AG04449 (cell line): Measurements from ENCODE around the gene MTX1.

Experiments
- CTCF ChIA-PET: fragments of 350-600 bp; formaldehyde crosslinking; extraction: SDS; loops from one replicate; lab custom pipeline; 2021; ENCODE audit warnings: antibody characterized with exemption; lab: Yijun Ruan, JAX
- POLR2A ChIA-PET: fragments of 400-600, 350-600 bp; formaldehyde crosslinking; extraction: SDS; loops from one replicate; lab custom pipeline; 2020; ENCODE audit warnings: antibody characterized with exemption, inconsistent platforms; lab: Yijun Ruan, JAX
- DNase-seq: peaks from one replicate; pipeline ENCODE4 v3.0.0-alpha.2; 2010; ENCODE audit warnings: low read depth, low spot score
- H3K4me3 ChIP-seq: 2 replicates; pipeline ENCODE4 v1.5.1; 2011; ENCODE audit warnings: low read depth, mild to moderate bottlenecking, control low read depth, low read length
- CTCF ChIP-seq: IDR thresholded peaks from one replicate; pipeline ENCODE4 v1.5.1; 2011; ENCODE audit warnings: mild to moderate bottlenecking, moderate library complexity, low read length, control low read depth, inconsistent platforms; ENCODE audit not compliant: insufficient read depth; ENCODE audit errors: missing control alignments

The MTX1 gene

GRCh38 chr1:155197901-155198546, 10.5 kb upstream of the MTX1 start:
- TF ChIP-seq CTCF = no peak
- POLR2A ChIA-PET = no interaction called here
- DNase-seq = no peak
- H3K4me3 ChIP-seq = no peak overlapping the region
- CTCF ChIA-PET = interaction anchor here (0.8 to 8.2 kb wide), 4 partner anchors 8 to 52 kb away, joined by 3 to 144 read pairs (median 68); partner anchors contain the start of genes KRTCAP2, MTX1, THBS3 and TRIM46

- DNase-seq = no peak
- no peak overlapping the region for H3K4me3 ChIP-seq
- no peak for TF ChIP-seq CTCF
- ChIA-PET POLR2A (no interaction called here), CTCF (interaction anchor here (2.1 to 8.2 kb wide), 2 partner anchors 7 to 52 kb away, joined by 13 to 144 read pairs; partner anchors contain the start of genes MTX1 and THBS3)
These were observed 10.0 kb upstream of the MTX1 start for GRCh38 chr1:155198547-155198906.

- CTCF ChIA-PET = interaction anchor here (8.2 kb wide), 1 partner anchor 6 kb away, joined by 144 read pairs; the partner anchor contains the start of genes MTX1 and THBS3
- no peak for TF ChIP-seq CTCF
- POLR2A ChIA-PET = no interaction called here
- H3K4me3 ChIP-seq = no peak overlapping the region
- DNase-seq = no peak
These were observed 8.7 kb upstream of the MTX1 start for GRCh38 chr1:155199792-155200191.

- H3K4me3 ChIP-seq = no peak overlapping the region
- ChIA-PET CTCF (interaction anchor here (1.5 to 2.8 kb wide), 2 partner anchors 26 to 50 kb away, joined by 5 to 16 read pairs; no protein-coding TSS in a partner anchor), POLR2A (no interaction called here)
- DNase-seq = no peak
- TF ChIP-seq CTCF = no peak
These were observed 7.6 kb upstream of the MTX1 start for GRCh38 chr1:155200920-155201319.

- no peak for DNase-seq
- H3K4me3 ChIP-seq = no peak overlapping the region
- ChIA-PET CTCF (interaction anchor here (1.4 to 9.1 kb wide), 3 partner anchors 7 to 48 kb away, joined by 6 to 144 read pairs (median 16); no protein-coding TSS in a partner anchor), POLR2A (no interaction called here)
- no peak for TF ChIP-seq CTCF
These were observed 6.3 kb upstream of the MTX1 start for GRCh38 chr1:155202198-155202597.

- H3K4me3 ChIP-seq = no peak overlapping the region
- CTCF ChIA-PET = interaction anchor here (1.2 to 9.4 kb wide), 6 partner anchors 7 to 49 kb away, joined by 4 to 144 read pairs (median 11); no protein-coding TSS in a partner anchor
- POLR2A ChIA-PET = interaction anchor here (0.9 kb wide), 1 partner anchor 59 kb away, joined by 3 read pairs; the partner anchor contains the start of gene SCAMP3
- no peak for TF ChIP-seq CTCF
- no peak for DNase-seq
These were observed 5.6 kb upstream of the MTX1 start for GRCh38 chr1:155202731-155203515.
